HG03108 (cell line): ENCODE data around the gene SKOR1.

Experiments used
- ATAC-seq: cut with Tn5 transposase; IDR thresholded peaks from one replicate; pipeline ENCODE4 v1.9.1; 2021; ENCODE audit warnings: moderate library complexity; ENCODE audit not compliant: unreplicated experiment

The SKOR1 gene

GRCh38 chr15:67824976-67825880 lies at the start of gene SKOR1:
Gene SKOR1 (plus strand): TSS chr15:67825509. CDS start chr15:67825603, 94 bp downstream.
- no peak for ATAC-seq

DNA sequence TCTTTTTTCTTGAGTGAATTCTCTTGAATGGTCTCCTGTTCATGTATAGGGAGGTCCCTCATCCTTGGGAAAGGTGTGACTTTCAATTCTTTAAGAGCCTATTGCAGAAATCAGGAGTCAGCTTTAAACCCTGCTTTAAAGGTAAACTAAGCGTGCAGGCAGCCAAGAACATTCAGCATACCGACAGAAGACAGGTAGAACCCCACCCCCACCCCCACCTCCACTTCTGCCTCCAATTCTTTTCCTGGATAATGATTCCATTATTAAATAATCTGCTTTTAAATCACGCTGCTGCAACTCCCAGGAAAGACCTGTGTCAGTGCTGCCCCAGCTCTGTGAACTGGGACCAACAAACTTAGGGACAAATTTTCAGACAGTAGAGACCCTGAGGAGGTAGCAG lies 49.3 kb upstream of the SKOR1 start:
- no peak for ATAC-seq

DNA sequence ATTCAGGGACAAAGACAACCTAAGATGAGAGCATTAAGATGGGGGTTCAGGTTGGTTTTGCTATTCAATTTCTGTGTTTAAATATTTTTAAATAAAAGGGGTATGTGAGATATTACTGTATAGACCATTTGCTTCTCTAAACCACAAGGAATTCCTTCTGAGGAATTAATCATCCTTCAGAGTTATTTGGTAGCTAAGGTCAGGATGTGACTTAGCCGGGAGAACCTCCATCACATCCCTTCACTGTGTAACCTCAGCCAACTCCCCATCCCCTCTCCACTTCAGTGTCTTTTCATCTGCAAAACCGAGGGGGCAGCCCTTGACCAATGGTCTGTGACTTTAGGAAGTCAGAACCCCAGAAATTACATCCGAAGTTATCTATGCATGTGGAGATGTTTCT lies 48.7 kb upstream of the SKOR1 start:
- no peak for ATAC-seq

DNA sequence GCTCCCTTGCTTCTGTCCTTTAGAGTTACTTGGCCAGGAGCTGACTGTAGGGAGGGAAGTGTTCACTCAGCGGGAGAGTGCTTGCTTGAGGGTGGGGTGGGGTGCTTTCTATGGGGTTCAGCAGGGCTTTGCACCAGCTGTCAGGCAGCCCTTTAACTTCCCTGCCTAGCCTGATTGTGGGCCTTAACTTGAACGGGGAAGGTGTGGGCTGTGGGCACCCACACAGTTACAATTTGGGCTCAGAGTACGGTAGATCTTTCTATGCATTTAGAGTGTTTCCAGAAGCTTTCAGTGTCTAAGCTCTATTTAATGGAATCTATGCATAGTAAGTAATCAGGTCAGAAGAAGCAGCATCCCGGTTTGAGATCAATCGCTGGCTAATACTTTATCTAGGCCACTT lies 48.2 kb upstream of the SKOR1 start:
- no peak for ATAC-seq

DNA sequence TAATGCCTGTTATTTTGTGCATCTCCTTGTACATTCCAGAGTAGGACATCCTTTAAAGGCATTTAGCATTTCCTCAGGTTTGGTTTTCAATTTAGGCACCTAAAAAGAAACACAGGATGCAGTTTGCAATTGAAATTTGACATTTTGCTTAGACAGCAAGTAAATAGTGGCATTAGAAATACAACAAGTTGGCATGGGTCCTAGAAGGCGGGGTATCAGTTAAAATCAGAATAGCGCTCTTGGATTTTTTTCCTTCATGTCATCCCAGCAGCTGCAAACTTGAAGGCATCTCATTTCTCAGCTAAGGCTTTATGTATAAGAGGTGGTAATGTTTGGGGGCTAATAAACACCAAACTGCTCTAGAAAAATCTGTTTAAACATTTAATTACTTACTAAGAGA lies 47.5 kb upstream of the SKOR1 start:
- no peak for ATAC-seq

GRCh38 chr15:67778968-67779548 lies 46.3 kb upstream of the SKOR1 start:
- ATAC-seq, result no peak

- ATAC-seq, result no peak
These were observed 45.7 kb upstream of the SKOR1 start for GRCh38 chr15:67779549-67780111.

- no peak for ATAC-seq
These were observed 44.2 kb upstream of the SKOR1 start for GRCh38 chr15:67781061-67781460.

- ATAC-seq, result no peak
These were observed 43.2 kb upstream of the SKOR1 start for GRCh38 chr15:67781907-67782690.

GRCh38 chr15:67782691-67782991 lies 42.7 kb upstream of the SKOR1 start:
- no peak for ATAC-seq

- ATAC-seq, result peak; percentile 55
These were observed 42.0 kb upstream of the SKOR1 start for GRCh38 chr15:67783303-67783702.

- ATAC-seq, result peak; percentile 87
These were observed 41.1 kb upstream of the SKOR1 start for GRCh38 chr15:67784090-67784781.

GRCh38 chr15:67784856-67785430 lies 40.4 kb upstream of the SKOR1 start:
- no peak for ATAC-seq

DNA sequence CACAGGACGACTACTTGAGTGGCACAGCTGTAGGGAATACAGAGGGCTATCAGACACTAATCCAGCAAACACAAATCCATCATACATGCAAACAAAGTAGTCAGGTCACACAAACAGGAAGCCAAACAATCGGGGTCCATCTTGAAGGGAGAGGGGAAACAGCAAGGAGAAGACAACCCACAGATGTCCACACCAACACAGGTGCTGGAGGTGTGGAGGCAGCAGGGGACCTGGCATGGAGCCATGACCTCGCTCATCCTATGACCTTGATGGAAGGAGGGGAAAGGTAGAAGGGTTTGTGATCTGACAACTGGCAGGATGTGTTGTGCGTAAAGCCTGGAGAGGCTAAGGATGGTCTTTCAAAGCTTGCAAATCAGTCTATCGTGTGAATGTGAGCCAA lies 39.9 kb upstream of the SKOR1 start:
- no peak for ATAC-seq

GRCh38 chr15:67786646-67787045 lies 38.7 kb upstream of the SKOR1 start:
- ATAC-seq, result no peak

- ATAC-seq, result no peak
These were observed 36.3 kb upstream of the SKOR1 start for GRCh38 chr15:67788986-67789385.

DNA sequence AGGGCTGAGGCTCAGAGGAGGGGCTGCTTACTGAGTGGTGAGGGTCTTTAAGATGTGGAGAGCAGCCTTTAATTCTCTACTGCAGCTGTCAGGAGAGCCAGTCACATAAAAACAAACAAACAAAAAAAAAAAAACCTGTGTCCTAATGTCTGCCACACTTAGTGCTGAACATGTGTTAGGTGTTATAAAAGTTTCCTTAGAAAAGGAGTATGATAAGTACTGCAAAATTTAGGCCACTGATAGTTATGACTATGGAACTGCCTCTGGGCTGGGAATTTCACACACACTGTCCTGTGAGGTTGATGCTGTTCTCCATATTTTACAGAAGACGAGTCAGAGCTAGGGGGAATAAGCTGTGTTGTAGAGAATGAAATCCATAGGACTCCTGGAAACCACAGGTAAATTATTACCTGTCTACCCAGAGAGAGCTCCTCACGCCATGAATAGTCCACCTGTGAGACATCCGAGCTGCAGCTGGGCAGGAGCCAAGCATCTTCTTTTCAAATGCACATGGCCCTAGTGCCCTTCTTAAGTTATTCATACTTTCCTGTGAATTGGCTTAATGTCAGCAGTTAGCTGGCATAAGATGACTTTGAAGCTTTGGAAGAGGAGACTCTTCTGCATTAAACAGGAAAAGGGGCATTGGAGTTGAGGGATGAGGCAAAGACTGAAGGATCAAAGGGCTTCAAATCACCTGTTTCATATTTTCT lies 34.5 kb upstream of the SKOR1 start:
- ATAC-seq, result no peak

GRCh38 chr15:67792250-67792942 lies 32.9 kb upstream of the SKOR1 start:
- no peak for ATAC-seq

DNA sequence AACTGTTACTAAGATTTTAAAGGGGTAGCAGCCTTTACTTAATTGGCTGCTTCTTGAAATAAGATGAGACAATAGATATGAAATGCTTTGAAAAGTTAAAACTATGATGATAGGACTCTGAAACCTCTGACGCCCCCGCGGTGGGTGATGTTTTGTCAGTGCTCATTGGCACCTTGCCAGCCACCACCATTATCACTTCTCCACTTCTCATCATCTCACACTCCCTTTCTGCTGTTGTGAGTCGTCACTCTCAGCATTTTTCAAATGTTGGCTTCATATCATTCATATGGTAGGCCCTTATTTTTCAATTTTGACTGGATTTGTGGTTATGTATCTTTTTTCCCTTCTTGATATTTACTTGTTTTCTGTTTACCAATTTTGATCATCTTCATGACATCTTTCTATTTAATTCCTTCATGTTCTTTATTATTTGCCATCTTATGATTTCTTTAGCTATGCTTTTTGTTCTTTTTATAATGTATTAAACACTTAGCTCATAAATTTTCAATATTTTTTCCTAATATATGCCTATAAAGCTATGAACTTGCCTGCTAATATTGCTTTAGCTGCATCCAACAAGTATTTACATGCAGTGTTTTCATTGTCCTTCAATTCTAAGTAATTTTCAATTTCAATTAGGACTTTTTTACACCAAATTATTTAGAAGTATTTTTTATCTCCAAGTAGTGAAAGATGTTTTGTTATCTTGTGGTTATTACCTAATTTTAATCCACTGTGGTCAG lies 30.3 kb upstream of the SKOR1 start:
- no peak for ATAC-seq
